ENCODE measurements around the gene PRR5. TPM values are rescaled to one million over a fixed set of nuclear protein-coding genes. Genes with fewer than 3 reads are reported as not detected.

Gene PRR5
- total RNA-seq, 1 experiment from 2014 or later = 11.8 TPM

- no peak overlapping the region for H3K4me2 ChIP-seq (ENCODE audit: insufficient read depth, insufficient read length, low read length)
- no peak for DNase-seq
- H3K9ac ChIP-seq (ENCODE audit: extremely low read depth, insufficient read length, low read length) = no peak overlapping the region
- H3K14ac ChIP-seq (ENCODE audit: insufficient read depth, low read length) = no peak overlapping the region
- no peaks in the 10 kb centered on the region for H3K4me1 ChIP-seq (ENCODE audit: insufficient read depth, low read length)
- H3K9me3 Mint-ChIP-seq = no peaks in the 10 kb centered on the region
- no peak overlapping the region for H2BK12ac ChIP-seq (ENCODE audit: insufficient read length, low read depth, low read length)
- H3K23ac ChIP-seq (ENCODE audit: insufficient read length, low read depth, low read length) = no peak overlapping the region
- no peak overlapping the region for H2BK120ac ChIP-seq (ENCODE audit: low read depth, low read length, poor library complexity, severe bottlenecking)
- TF ChIP-seq CTCF (conservative IDR thresholded peaks at IDR 0.05) = no peak
- no peak overlapping the region for H2AK5ac ChIP-seq (ENCODE audit: insufficient read length, low read length)
- no peak overlapping the region for H3K4ac ChIP-seq (ENCODE audit: low read depth, low read length)
- no peaks in the 10 kb centered on the region for H3K23me2 ChIP-seq (ENCODE audit: insufficient read length, low read depth, low read length, poor library complexity, severe bottlenecking)
- H3K56ac ChIP-seq (ENCODE audit: insufficient read length, low read depth, low read length) = no peak overlapping the region
- no peak overlapping the region for H4K91ac ChIP-seq (ENCODE audit: insufficient read length, low read depth, low read length)
- H2BK15ac ChIP-seq (ENCODE audit: low read depth, low read length) = no peak overlapping the region
- H3K9me3 ChIP-seq (ENCODE audit: control insufficient read depth, low read depth, low read length) = no peaks in the 10 kb centered on the region
- no peak overlapping the region for H3K27ac Mint-ChIP-seq
- no peak overlapping the region for H2BK5ac ChIP-seq (ENCODE audit: insufficient read length, low read length)
- no peak overlapping the region for H4K8ac ChIP-seq (replicated peaks; ENCODE audit: insufficient read length, low read depth, low read length)
- H3K27ac ChIP-seq (ENCODE audit: insufficient read length, low read depth, low read length) = no peak overlapping the region
- H3K79me1 ChIP-seq (ENCODE audit: insufficient read depth, low read depth, low read length, poor library complexity, severe bottlenecking) = no peaks in the 10 kb centered on the region
- no peak overlapping the region for H2AFZ ChIP-seq (ENCODE audit: low read length)
- no peak overlapping the region for H3T11ph ChIP-seq (ENCODE audit: low read length)
- no peaks in the 10 kb centered on the region for H3K27me3 ChIP-seq (ENCODE audit: insufficient read depth, low read length)
- H4K20me1 ChIP-seq (ENCODE audit: control insufficient read depth, insufficient read depth, insufficient read length) = peaks cover 3% of the 10 kb centered on the region
- H3K27me3 Mint-ChIP-seq (ENCODE audit: low read depth) = 0 out of 2 replicates have a peak, but pooled peaks cover under 1% of the 10 kb centered on the region
- no CpG with 5 or more reads among the region's 4 CpGs for WGBS (ENCODE audit: extremely low coverage, insufficient read length, low lambda C conversion rate)
- H3K4me3 Mint-ChIP-seq = no peak overlapping the region
- no peak overlapping the region for H4K5ac ChIP-seq (ENCODE audit: insufficient read length, low read depth, low read length)
- peaks cover 2 to 16% of the 10 kb centered on the region in 2 experiments for H3K4me1 Mint-ChIP-seq
- no peak overlapping the region for H3K18ac ChIP-seq (ENCODE audit: insufficient read length, low read depth, low read length)
- H2BK20ac ChIP-seq (ENCODE audit: low read depth, low read length, poor library complexity, severe bottlenecking) = no peak overlapping the region
- no peaks in the 10 kb centered on the region for H3K79me2 ChIP-seq (ENCODE audit: insufficient read depth, low read length)
- H3K36me3 Mint-ChIP-seq (ENCODE audit: insufficient read depth in 1 of 3, low read depth in 3 of 3) = no peaks in the 10 kb centered on the region; a peak in 1 of 7 replicates
Measured at GRCh38 chr22:44711241-44711560, 9.2 kb downstream of the PRR5 start.
